Nephron progenitor cell (in vitro differentiated cells): Measurements from ENCODE around the gene ACTRT2.

ENCODE experiments used
- DNase-seq: peaks from one replicate; pipeline ENCODE4 v3.0.0; 2021
- H3K27ac Mint-ChIP-seq: 2 replicates; pipeline ENCODE4 v1.8.0; 2021; ENCODE audit warnings: mild to moderate bottlenecking, moderate library complexity, mixed read lengths
- H3K27me3 Mint-ChIP-seq: 2 replicates; pipeline ENCODE4 v1.8.0; 2021; ENCODE audit warnings: mild to moderate bottlenecking, low read depth, mixed read lengths; ENCODE audit not compliant: poor library complexity
- H3K36me3 Mint-ChIP-seq: 2 replicates; pipeline ENCODE4 v1.8.0; 2021; ENCODE audit warnings: low read depth, mixed read lengths
- H3K4me1 Mint-ChIP-seq: 2 replicates; pipeline ENCODE4 v1.8.0; 2021; ENCODE audit warnings: mixed read lengths
- H3K4me3 Mint-ChIP-seq: 2 replicates; pipeline ENCODE4 v1.8.0; 2021; ENCODE audit warnings: mild to moderate bottlenecking, moderate library complexity, mixed read lengths
- H3K9me3 Mint-ChIP-seq: 2 replicates; pipeline ENCODE4 v1.8.0; 2021; ENCODE audit warnings: mild to moderate bottlenecking, moderate library complexity, mixed read lengths
- TF ChIP-seq, protein P1 (sequence below): fragments of 200-600 bp; sonication (generic); IDR thresholded peaks from 2 replicates; pipeline ENCODE4 v1.5.0; 2021; ENCODE audit warnings: antibody characterized with exemption

Gene ACTRT2

DNA sequence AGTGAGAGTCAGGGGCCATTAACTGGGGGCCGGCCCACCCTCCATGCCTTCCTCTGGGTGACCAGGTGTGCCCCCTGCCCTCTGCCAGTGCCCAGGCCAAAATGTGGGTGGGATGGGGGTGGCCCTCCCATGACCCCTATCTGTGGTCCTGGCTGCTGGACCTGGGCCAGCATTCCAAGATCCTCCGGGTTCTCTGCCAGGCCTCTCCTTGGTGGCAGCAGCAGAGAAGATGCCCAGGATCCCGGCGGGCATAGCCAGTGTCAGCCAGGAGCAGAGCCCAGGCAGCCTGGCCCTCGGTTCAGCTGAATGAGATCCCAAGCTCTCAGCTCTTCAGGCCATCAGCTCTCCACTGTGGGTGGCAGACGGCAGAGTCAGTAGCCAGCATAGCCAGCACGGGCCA, 31.3 kb upstream of the ACTRT2 start:
- TF ChIP-seq, protein P1, sequence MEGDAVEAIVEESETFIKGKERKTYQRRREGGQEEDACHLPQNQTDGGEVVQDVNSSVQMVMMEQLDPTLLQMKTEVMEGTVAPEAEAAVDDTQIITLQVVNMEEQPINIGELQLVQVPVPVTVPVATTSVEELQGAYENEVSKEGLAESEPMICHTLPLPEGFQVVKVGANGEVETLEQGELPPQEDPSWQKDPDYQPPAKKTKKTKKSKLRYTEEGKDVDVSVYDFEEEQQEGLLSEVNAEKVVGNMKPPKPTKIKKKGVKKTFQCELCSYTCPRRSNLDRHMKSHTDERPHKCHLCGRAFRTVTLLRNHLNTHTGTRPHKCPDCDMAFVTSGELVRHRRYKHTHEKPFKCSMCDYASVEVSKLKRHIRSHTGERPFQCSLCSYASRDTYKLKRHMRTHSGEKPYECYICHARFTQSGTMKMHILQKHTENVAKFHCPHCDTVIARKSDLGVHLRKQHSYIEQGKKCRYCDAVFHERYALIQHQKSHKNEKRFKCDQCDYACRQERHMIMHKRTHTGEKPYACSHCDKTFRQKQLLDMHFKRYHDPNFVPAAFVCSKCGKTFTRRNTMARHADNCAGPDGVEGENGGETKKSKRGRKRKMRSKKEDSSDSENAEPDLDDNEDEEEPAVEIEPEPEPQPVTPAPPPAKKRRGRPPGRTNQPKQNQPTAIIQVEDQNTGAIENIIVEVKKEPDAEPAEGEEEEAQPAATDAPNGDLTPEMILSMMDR, result no peak
- no peak for DNase-seq
- no peak overlapping the region for H3K27ac Mint-ChIP-seq
- H3K9me3 Mint-ChIP-seq, result peaks cover 86% of the 10 kb centered on the region
- no peak overlapping the region for H3K4me3 Mint-ChIP-seq
- peaks cover 5% of the 10 kb centered on the region for H3K27me3 Mint-ChIP-seq
- H3K36me3 Mint-ChIP-seq, result peaks cover 6% of the 10 kb centered on the region
- H3K4me1 Mint-ChIP-seq, result peaks cover 8% of the 10 kb centered on the region

DNA sequence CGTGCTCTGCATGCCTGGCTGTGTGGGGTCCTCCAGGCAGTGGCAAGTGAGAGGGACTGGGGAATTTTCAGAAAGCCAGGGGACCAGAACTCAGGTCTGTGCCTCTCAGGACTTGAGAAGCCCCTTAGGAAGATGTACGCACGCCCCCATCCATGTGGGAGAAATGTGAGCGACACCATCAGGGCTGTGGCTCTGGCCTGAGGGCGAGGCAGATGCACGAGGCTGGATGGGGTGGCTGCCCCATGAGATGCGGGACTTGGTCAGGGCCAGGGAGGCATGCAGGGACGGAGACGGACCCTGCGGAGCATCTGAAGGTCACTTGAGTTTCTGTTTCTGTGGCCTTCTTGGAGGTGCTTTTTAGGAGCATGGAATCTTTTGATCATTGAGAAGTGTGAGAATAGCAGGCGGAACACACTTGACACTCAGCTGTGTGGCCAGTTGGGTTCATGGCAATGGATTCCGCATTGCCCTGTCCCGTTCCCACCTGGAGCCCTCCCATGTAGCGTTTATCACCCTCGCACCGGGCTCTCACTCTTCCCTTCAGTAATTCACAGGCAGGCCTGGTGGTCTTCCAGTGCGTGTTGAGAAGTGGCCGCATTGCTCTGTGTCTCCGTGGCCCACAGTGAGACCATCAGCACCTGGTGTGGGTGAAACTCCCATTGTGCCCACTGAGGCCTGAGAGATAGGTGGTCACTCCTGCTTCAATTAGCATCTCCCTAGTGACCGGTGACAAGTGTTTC, 30.7 kb upstream of the ACTRT2 start:
- Mint-ChIP-seq H3K4me3 (no peak overlapping the region), H3K27ac (no peak overlapping the region), H3K4me1 (peaks cover 8% of the 10 kb centered on the region), H3K27me3 (peaks cover 5% of the 10 kb centered on the region), H3K9me3 (peaks cover 84% of the 10 kb centered on the region), H3K36me3 (peaks cover 6% of the 10 kb centered on the region)
- no peak for DNase-seq
- TF ChIP-seq, protein P1, result no peak

GRCh38 chr1:2991753-2992495, 29.3 kb upstream of the ACTRT2 start:
- DNase-seq, result no peak
- Mint-ChIP-seq H3K27ac (no peak overlapping the region), H3K36me3 (no peaks in the 10 kb centered on the region), H3K4me1 (no peaks in the 10 kb centered on the region), H3K9me3 (peaks cover 83% of the 10 kb centered on the region), H3K27me3 (peaks cover 5% of the 10 kb centered on the region), H3K4me3 (no peak overlapping the region)
- TF ChIP-seq, protein P1, result no peak

GRCh38 chr1:2998503-2999100, 22.7 kb upstream of the ACTRT2 start:
- H3K9me3 Mint-ChIP-seq, result peaks cover 81% of the 10 kb centered on the region
- H3K27me3 Mint-ChIP-seq, result peaks cover 4% of the 10 kb centered on the region
- TF ChIP-seq, protein P1, result no peak
- DNase-seq, result no peak
- no peaks in the 10 kb centered on the region for H3K4me1 Mint-ChIP-seq
- H3K36me3 Mint-ChIP-seq, result no peaks in the 10 kb centered on the region
- no peak overlapping the region for H3K27ac Mint-ChIP-seq
- no peak overlapping the region for H3K4me3 Mint-ChIP-seq

- H3K27ac Mint-ChIP-seq, result no peak overlapping the region
- H3K4me3 Mint-ChIP-seq, result no peak overlapping the region
- TF ChIP-seq, protein P1, result no peak
- H3K9me3 Mint-ChIP-seq, result peaks cover 79% of the 10 kb centered on the region
- DNase-seq, result no peak
- no peaks in the 10 kb centered on the region for H3K4me1 Mint-ChIP-seq
- peaks cover 4% of the 10 kb centered on the region for H3K27me3 Mint-ChIP-seq
- no peaks in the 10 kb centered on the region for H3K36me3 Mint-ChIP-seq
Observed at GRCh38 chr1:2999138-2999537, 22.1 kb upstream of the ACTRT2 start.
